Peyer's patch (tissue), 4 donors: ENCODE measurements around the gene NAP1L4.
A peak's percentile ranks its signal among the peaks of the same experiment; 100 is the strongest.

Source experiments
- CTCF ChIP-seq, 6 experiments: fragments of 450-650 bp in 4 of 6; fragments of 200-600 bp in 2 of 6; sonication (generic) in 1 of 6; IDR thresholded peaks; one replicate each; pipeline ENCODE4 v1.5.1; 2017 to 2019; ENCODE audit warnings: antibody characterized with exemption in 6 of 6, mild to moderate bottlenecking in 3 of 6, moderate library complexity in 1 of 6
- POLR2A ChIP-seq, 2 donors: fragments of 450-650 bp; IDR thresholded peaks; one replicate each; pipeline ENCODE4 v1.5.1; 2017; ENCODE audit warnings: antibody characterized with exemption in 2 of 2, mild to moderate bottlenecking in 2 of 2, moderate library complexity in 2 of 2

GRCh38 chr11:2902784-2903671, 89.1 kb downstream of the NAP1L4 start:
- TF ChIP-seq POLR2A (IDR thresholded peaks at IDR 0.05): peak; percentile 75 to 78
- TF ChIP-seq CTCF (IDR thresholded peaks at IDR 0.05): peak in 1 of 6 experiments; percentile 34
